ENCODE measurements around the gene DOCK1.

- TF ChIP-seq POLR2AphosphoS5 (IDR thresholded peaks at IDR 0.05) = no peak
- TF ChIP-seq CTCF (IDR thresholded peaks at IDR 0.05) = no peak
Observed at GRCh38 chr10:127283017-127283416, 377.8 kb downstream of the DOCK1 start.
